HEK293 (cell line): ENCODE measurements around the gene PPP2R3A.

Source experiments
- BCL11A ChIP-seq: fragments of 450-650 bp; formaldehyde crosslinking; IDR thresholded peaks from 2 replicates; pipeline ENCODE4 v1.5.1; 2016; ENCODE audit warnings: low read depth, missing biosample characterization, missing genetic modification characterization
- IKZF3 ChIP-seq: fragments of 450-650 bp; IDR thresholded peaks from 2 replicates; pipeline ENCODE4 v1.5.0; 2018; ENCODE audit warnings: missing biosample characterization, mild to moderate bottlenecking, missing genetic modification characterization, moderate library complexity
- KLF10 ChIP-seq: fragments of 450-650 bp; IDR thresholded peaks from 2 replicates; pipeline ENCODE4 v1.5.1; 2018; ENCODE audit warnings: missing biosample characterization, mild to moderate bottlenecking, missing genetic modification characterization
- PRDM4 ChIP-seq: fragments of 450-650 bp; formaldehyde crosslinking; IDR thresholded peaks from 2 replicates; pipeline ENCODE4 v1.5.1; 2017; ENCODE audit warnings: missing biosample characterization, missing genetic modification characterization
- PRDM6 ChIP-seq: fragments of 450-650 bp; formaldehyde crosslinking; IDR thresholded peaks from 2 replicates; pipeline ENCODE4 v1.5.1; 2017; ENCODE audit warnings: missing biosample characterization, missing genetic modification characterization
- REST ChIP-seq: fragments of 450-650 bp; formaldehyde crosslinking; IDR thresholded peaks from 2 replicates; pipeline ENCODE4 v1.5.1; 2016; ENCODE audit warnings: missing biosample characterization, missing genetic modification characterization
- SCRT1 ChIP-seq: fragments of 450-650 bp; formaldehyde crosslinking; IDR thresholded peaks from 2 replicates; pipeline ENCODE4 v1.5.1; 2016; ENCODE audit warnings: missing biosample characterization, missing genetic modification characterization, borderline replicate concordance
- TCF7L2 ChIP-seq: IDR thresholded peaks from 2 replicates; pipeline ENCODE4 v1.6.1; 2011; ENCODE audit warnings: low read depth, mild to moderate bottlenecking, inconsistent platforms, low read length, moderate library complexity, borderline replicate concordance
- WT1 ChIP-seq: fragments of 450-650 bp; formaldehyde crosslinking; IDR thresholded peaks from 2 replicates; pipeline ENCODE4 v1.5.1; 2016; ENCODE audit warnings: missing biosample characterization, missing genetic modification characterization
- ZBTB1 ChIP-seq: fragments of 450-650 bp; formaldehyde crosslinking; IDR thresholded peaks from 2 replicates; pipeline ENCODE4 v1.5.1; 2016; ENCODE audit warnings: missing biosample characterization, missing genetic modification characterization
- ZBTB48 ChIP-seq: fragments of 450-650 bp; formaldehyde crosslinking; IDR thresholded peaks from 2 replicates; pipeline ENCODE4 v1.5.1; 2016; ENCODE audit warnings: missing biosample characterization, missing genetic modification characterization
- ZBTB6 ChIP-seq: fragments of 450-650 bp; formaldehyde crosslinking; IDR thresholded peaks from 2 replicates; pipeline ENCODE4 v1.5.1; 2017; ENCODE audit warnings: missing biosample characterization, missing genetic modification characterization
- ZEB2 ChIP-seq: fragments of 450-650 bp; formaldehyde crosslinking; IDR thresholded peaks from 2 replicates; pipeline ENCODE4 v1.5.1; 2016; ENCODE audit warnings: missing biosample characterization, missing genetic modification characterization
- ZFP41 ChIP-seq: fragments of 450-650 bp; formaldehyde crosslinking; IDR thresholded peaks from 2 replicates; pipeline ENCODE4 v1.5.1; 2016; ENCODE audit warnings: missing biosample characterization, missing genetic modification characterization, borderline replicate concordance
- ZNF132 ChIP-seq: fragments of 450-650 bp; formaldehyde crosslinking; IDR thresholded peaks from 2 replicates; pipeline ENCODE4 v1.5.1; 2017; ENCODE audit warnings: missing biosample characterization, missing genetic modification characterization, borderline replicate concordance
- ZNF138 ChIP-seq: fragments of 450-650 bp; formaldehyde crosslinking; IDR thresholded peaks from 2 replicates; pipeline ENCODE4 v1.5.1; 2016; ENCODE audit warnings: missing biosample characterization, missing genetic modification characterization, borderline replicate concordance
- ZNF19 ChIP-seq: fragments of 450-650 bp; formaldehyde crosslinking; IDR thresholded peaks from 2 replicates; pipeline ENCODE4; 2016; ENCODE audit warnings: missing biosample characterization, missing genetic modification characterization, low read depth
- ZNF274 ChIP-seq, 2 experiments: fragments of 200-500 bp in 1 of 2; fragments of 450-650 bp in 1 of 2; sonication (Bioruptor generic) in 1 of 2; formaldehyde crosslinking in 1 of 2; IDR thresholded peaks; 2 replicates each; pipeline versions ENCODE4 v1.5.1 to v1.6.1; 2014 to 2016; ENCODE audit warnings: borderline replicate concordance in 1 of 2, inconsistent platforms in 1 of 2, low read length in 1 of 2, missing biosample characterization in 1 of 2, missing genetic modification characterization in 1 of 2
- ZNF280C ChIP-seq: fragments of 450-650 bp; formaldehyde crosslinking; IDR thresholded peaks from 2 replicates; pipeline ENCODE4 v1.5.1; 2016; ENCODE audit warnings: missing biosample characterization, missing genetic modification characterization
- ZNF302 ChIP-seq: fragments of 450-650 bp; formaldehyde crosslinking; IDR thresholded peaks from 2 replicates; pipeline ENCODE4 v1.5.1; 2016; ENCODE audit warnings: missing biosample characterization, missing genetic modification characterization, low read depth
- ZNF423 ChIP-seq: fragments of 450-650 bp; formaldehyde crosslinking; IDR thresholded peaks from 2 replicates; pipeline ENCODE4 v1.5.1; 2016; ENCODE audit warnings: missing biosample characterization, missing genetic modification characterization
- ZNF544 ChIP-seq: fragments of 450-650 bp; formaldehyde crosslinking; IDR thresholded peaks from 2 replicates; pipeline ENCODE4 v1.5.0; 2017; ENCODE audit warnings: missing biosample characterization, missing genetic modification characterization
- ZNF580 ChIP-seq: fragments of 450-650 bp; formaldehyde crosslinking; IDR thresholded peaks from 2 replicates; pipeline ENCODE4 v1.5.1; 2016; ENCODE audit warnings: missing biosample characterization, missing genetic modification characterization
- ZNF677 ChIP-seq: fragments of 450-650 bp; IDR thresholded peaks from 2 replicates; pipeline ENCODE4 v1.5.0; 2018; ENCODE audit warnings: missing biosample characterization, mild to moderate bottlenecking, missing genetic modification characterization, moderate library complexity
- ZNF701 ChIP-seq: fragments of 450-650 bp; formaldehyde crosslinking; IDR thresholded peaks from 2 replicates; pipeline ENCODE4 v1.5.1; 2016; ENCODE audit warnings: missing biosample characterization, missing genetic modification characterization
- ZNF791 ChIP-seq: fragments of 450-650 bp; formaldehyde crosslinking; IDR thresholded peaks from 2 replicates; pipeline ENCODE4 v1.5.1; 2016; ENCODE audit warnings: missing biosample characterization, missing genetic modification characterization
- ZNF792 ChIP-seq: fragments of 450-650 bp; formaldehyde crosslinking; IDR thresholded peaks from 2 replicates; pipeline ENCODE4 v1.5.1; 2016; ENCODE audit warnings: missing biosample characterization, missing genetic modification characterization
- ZSCAN16 ChIP-seq: fragments of 450-650 bp; formaldehyde crosslinking; IDR thresholded peaks from 2 replicates; pipeline ENCODE4 v1.5.1; 2016; ENCODE audit warnings: missing biosample characterization, missing genetic modification characterization

The PPP2R3A gene

GRCh38 chr3:135965129-135965505 lies 411 bp upstream of the PPP2R3A start (continued):
- TF ChIP-seq ZNF274 (IDR thresholded peaks at IDR 0.05; ENCODE audit: low read length) (no peak), ZNF274 (tag by site-specific recombination; IDR thresholded peaks at IDR 0.05; ENCODE audit: borderline replicate concordance) (no peak), WT1 (tag by site-specific recombination) (no peak), ZNF580 (tag by site-specific recombination) (no peak), REST (tag by site-specific recombination) (no peak), ZSCAN16 (tag by site-specific recombination) (no peak), ZBTB48 (tag by site-specific recombination) (peak; percentile 97), ZNF138 (tag by site-specific recombination) (no peak), ZNF544 (tag by site-specific recombination) (no peak), ZNF132 (tag by site-specific recombination) (no peak), ZNF791 (tag by site-specific recombination) (no peak), ZFP41 (no peak), PRDM6 (tag by site-specific recombination) (no peak), ZNF423 (tag by site-specific recombination) (no peak), ZBTB1 (no peak), ZNF701 (tag by site-specific recombination) (no peak), ZNF302 (tag by site-specific recombination) (no peak), ZNF677 (tag by site-specific recombination) (no peak), SCRT1 (no peak), ZBTB6 (no peak), ZNF280C (tag by site-specific recombination) (no peak), ZNF792 (tag by site-specific recombination) (no peak), PRDM4 (tag by site-specific recombination) (no peak), ZNF19 (no peak), ZEB2 (tag by site-specific recombination) (no peak), TCF7L2 (no peak), KLF10 (tag by site-specific recombination) (0 out of 2 replicates have a peak, but pooled peaks have one; percentile 15), BCL11A (tag by site-specific recombination) (no peak), IKZF3 (0 out of 2 replicates have a peak, but pooled peaks have one; percentile 15)
